Measurements from ENCODE around the gene THBS1.

Gene THBS1

DNA sequence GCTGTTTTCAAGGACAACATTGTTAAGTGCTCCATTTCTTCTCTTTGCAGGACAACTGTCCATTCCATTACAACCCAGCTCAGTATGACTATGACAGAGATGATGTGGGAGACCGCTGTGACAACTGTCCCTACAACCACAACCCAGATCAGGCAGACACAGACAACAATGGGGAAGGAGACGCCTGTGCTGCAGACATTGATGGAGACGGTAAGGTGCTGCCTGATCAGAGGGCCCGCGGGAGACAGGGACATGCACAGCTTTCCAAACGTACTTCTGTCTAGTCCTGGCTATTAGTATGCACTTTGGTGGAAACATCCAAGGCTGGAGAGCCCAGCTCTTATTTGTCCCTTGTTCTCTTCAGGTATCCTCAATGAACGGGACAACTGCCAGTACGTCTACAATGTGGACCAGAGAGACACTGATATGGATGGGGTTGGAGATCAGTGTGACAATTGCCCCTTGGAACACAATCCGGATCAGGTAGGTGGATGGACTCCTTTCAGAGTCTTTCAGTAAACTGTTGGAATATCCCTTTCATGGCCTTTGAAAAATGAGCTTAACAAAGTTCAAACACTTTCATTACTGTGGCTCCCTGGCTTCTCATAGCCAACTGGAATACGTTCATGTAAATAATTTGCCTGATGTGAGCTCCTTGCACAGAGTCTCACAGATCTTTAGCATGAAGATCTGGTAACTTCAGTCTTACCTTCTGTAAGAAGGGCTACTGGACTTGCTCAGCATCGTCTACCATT, 10.4 kb downstream of the THBS1 start:
- TF ChIP-seq CTCF (IDR thresholded peaks at IDR 0.05; ENCODE audit: control insufficient read depth, extremely low read depth, insufficient read depth) = no peak
- DNase-seq (ENCODE audit: low read depth) = no peak
- no peak overlapping the region for H3K4me3 ChIP-seq (ENCODE audit: low read depth, low read length)

DNA sequence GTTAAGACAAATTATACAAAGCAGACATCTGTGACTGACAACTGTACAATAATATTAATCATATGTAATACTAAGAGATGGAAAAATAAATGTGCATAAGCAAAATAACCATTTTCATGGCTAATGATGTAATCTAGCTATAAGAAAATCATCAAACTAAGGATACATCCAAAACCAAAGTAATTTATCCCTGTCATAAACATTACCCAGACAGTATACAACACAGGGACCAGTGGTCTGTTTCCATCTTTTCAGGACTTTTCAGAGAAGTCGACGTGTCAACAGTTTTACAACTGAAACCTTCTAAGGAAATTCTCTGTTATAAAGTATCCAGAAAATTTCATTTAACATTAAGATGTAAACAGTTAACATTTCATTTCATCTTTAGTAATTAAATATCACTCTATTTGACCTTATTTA, 11.0 kb downstream of the THBS1 start:
- H3K4me3 ChIP-seq (ENCODE audit: low read depth, low read length) = no peak overlapping the region
- no peak for DNase-seq (ENCODE audit: low read depth)
- no peak for TF ChIP-seq CTCF (IDR thresholded peaks at IDR 0.05; ENCODE audit: control insufficient read depth, extremely low read depth, insufficient read depth)

DNA sequence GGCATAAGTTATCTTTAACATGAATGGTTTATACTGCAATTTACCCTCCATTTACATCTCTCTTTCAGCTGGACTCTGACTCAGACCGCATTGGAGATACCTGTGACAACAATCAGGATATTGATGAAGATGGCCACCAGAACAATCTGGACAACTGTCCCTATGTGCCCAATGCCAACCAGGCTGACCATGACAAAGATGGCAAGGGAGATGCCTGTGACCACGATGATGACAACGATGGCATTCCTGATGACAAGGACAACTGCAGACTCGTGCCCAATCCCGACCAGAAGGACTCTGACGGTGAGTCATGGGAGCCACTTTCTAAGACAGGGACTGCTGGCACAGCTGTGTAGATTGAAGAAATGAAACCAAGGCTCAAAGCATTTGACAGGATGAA, 11.6 kb downstream of the THBS1 start:
- H3K4me3 ChIP-seq (ENCODE audit: low read depth, low read length) = no peak overlapping the region
- DNase-seq (ENCODE audit: low read depth) = no peak
- no peak for TF ChIP-seq CTCF (IDR thresholded peaks at IDR 0.05; ENCODE audit: control insufficient read depth, extremely low read depth, insufficient read depth)

DNA sequence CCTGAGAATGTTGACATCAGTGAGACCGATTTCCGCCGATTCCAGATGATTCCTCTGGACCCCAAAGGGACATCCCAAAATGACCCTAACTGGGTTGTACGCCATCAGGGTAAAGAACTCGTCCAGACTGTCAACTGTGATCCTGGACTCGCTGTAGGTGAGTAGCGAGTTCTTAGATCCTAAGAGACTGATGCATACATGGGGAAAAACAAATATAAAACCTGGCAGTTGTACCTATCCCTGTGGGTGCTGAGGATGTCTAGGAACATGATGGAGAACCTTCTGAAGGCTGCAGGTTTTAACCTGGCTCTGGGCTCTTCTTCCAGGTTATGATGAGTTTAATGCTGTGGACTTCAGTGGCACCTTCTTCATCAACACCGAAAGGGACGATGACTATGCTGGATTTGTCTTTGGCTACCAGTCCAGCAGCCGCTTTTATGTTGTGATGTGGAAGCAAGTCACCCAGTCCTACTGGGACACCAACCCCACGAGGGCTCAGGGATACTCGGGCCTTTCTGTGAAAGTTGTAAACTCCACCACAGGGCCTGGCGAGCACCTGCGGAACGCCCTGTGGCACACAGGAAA, 12.3 kb downstream of the THBS1 start:
- H3K4me3 ChIP-seq (ENCODE audit: low read depth, low read length) = no peak overlapping the region
- no peak for TF ChIP-seq CTCF (IDR thresholded peaks at IDR 0.05; ENCODE audit: control insufficient read depth, extremely low read depth, insufficient read depth)
- no peak for DNase-seq (ENCODE audit: low read depth)

GRCh38 chr15:39593656-39594445, 13.0 kb downstream of the THBS1 start:
- no peak for TF ChIP-seq CTCF (IDR thresholded peaks at IDR 0.05; ENCODE audit: control insufficient read depth, extremely low read depth, insufficient read depth)
- no peak overlapping the region for H3K4me3 ChIP-seq (ENCODE audit: low read depth, low read length)
- no peak for DNase-seq (ENCODE audit: low read depth)

DNA sequence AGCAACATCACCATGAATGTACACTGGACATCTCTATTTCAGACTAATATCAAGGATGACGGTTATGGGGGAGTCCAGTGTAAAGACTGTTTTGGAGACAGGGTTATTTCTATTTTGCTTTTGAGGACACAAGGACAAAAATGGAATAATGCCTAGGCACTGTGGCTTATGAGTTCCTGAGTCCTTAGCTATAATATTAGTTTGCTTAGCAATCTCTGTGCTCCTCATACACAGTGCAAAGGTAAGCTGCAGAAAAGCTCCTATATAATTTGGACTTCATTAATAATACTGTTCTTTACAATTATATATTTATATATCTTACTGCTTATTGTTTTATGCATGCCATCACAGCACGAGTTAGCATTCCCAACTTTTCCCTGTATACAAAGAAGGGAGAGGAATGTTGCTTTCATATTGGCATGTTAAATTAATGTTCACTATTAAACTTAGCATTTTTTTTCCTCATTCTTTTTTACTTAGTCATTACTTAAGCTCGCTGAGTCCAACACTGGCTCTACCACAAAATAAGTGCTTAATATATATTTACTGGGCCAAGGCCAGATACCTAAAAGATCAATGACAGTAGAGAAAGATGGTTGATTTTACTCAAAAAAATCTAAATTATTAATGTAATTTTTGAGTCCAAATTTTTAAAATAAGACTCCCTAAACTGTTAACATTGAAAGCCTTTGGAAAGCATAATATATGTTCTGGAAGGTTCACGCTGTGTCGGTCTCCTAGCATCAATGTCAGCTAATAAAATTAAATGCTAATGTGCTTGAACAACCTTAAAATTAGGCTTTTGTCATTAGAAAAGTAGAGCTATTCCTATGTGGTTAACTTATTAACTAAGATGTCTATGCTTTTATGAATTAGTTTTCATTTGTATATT, 13.8 kb downstream of the THBS1 start:
- no peak for TF ChIP-seq CTCF (IDR thresholded peaks at IDR 0.05; ENCODE audit: control insufficient read depth, extremely low read depth, insufficient read depth)
- no peak overlapping the region for H3K4me3 ChIP-seq (ENCODE audit: low read depth, low read length)
- DNase-seq (ENCODE audit: low read depth) = no peak

Data from LNCaP clone FGC (cell line).